ENCODE results near the gene NMT1.

The NMT1 gene

GRCh38 chr17:45149669-45150664 is 88.8 kb downstream of the NMT1 start:
- no peak for DNase-seq (ENCODE audit: low spot score)

- no peak for DNase-seq (ENCODE audit: low spot score)
These were observed 90.0 kb downstream of the NMT1 start for GRCh38 chr17:45150911-45151809.

GRCh38 chr17:45155029-45155428 is 93.9 kb downstream of the NMT1 start:
- DNase-seq (ENCODE audit: low spot score) = no peak

- DNase-seq (ENCODE audit: low spot score) = no peak
These were observed 94.4 kb downstream of the NMT1 start for GRCh38 chr17:45155483-45155882.

- no peak for DNase-seq (ENCODE audit: low spot score)
These were observed 95.1 kb downstream of the NMT1 start for GRCh38 chr17:45156242-45156641.

Small RNA genes within 50 kb of the gene (small RNA-seq; reads per million reads assigned to genes)
- 0 reads per million in 2 experiments for gene MIR6784
- gene RF00019 = 0 reads per million in 2 experiments

Data from SK-N-DZ (cell line).